ENCODE data around the gene CANX. TPM values are rescaled to one million over a fixed set of nuclear protein-coding genes. Genes with fewer than 3 reads are reported as not detected.

CANX gene
- total and polyA plus RNA-seq, 2 donors (not counting 3 experiments of a cell fraction or from before 2014, with no cell fraction given) = 193 to 986 TPM

DNA sequence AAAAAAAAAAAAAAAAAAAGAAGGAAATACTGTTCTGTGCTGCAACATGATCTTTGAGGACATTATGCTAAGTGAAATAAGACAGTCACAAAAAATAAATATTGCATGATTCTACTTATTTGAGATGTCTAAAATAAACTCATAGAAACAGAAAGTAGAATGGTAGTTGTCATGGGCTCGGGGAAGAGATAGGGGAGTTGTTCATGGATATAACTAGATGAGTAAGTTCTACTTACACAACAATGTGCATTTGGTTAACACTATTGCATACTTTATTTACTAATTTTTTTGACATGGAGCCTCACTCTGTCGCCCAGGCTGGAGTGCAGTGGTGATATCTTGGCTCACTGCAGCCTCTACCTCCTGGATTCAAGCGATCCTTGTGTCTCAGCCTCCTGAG, 49.0 kb downstream of the CANX start:
- ChIA-PET CTCF (no interaction called here), POLR2A (no interaction called here)
- H3K9me3 ChIP-seq (replicated peaks; ENCODE audit: control insufficient read depth, insufficient read depth, low read length) = no peaks in the 10 kb centered on the region
- no peaks in the 10 kb centered on the region for H3K4me1 ChIP-seq (ENCODE audit: control insufficient read depth, extremely low read depth, insufficient read depth, low read length)
- H3K4me2 ChIP-seq (ENCODE audit: insufficient read depth, low read length) = no peak overlapping the region
- H3K4me3 ChIP-seq (replicated peaks in 1 of 3; ENCODE audit: insufficient read depth in 1 of 3, low read depth in 1 of 3, low read length in 3 of 3) = no peak overlapping the region
- no peak for FAIRE-seq
- no peak overlapping the region for H3K27ac ChIP-seq (ENCODE audit: insufficient read depth, low read depth, low read length)
- no peak for DNase-seq (ENCODE audit: low read depth, low spot score)
- TF ChIP-seq JUN (IDR thresholded peaks at IDR 0.05; ENCODE audit: borderline replicate concordance, insufficient read depth, insufficient read length, low read depth) = no peak
- TF ChIP-seq, protein P1, sequence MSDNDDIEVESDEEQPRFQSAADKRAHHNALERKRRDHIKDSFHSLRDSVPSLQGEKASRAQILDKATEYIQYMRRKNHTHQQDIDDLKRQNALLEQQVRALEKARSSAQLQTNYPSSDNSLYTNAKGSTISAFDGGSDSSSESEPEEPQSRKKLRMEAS (IDR thresholded peaks at IDR 0.05; ENCODE audit: insufficient read depth, insufficient read length) = no peak
- TF ChIP-seq, protein P2, sequence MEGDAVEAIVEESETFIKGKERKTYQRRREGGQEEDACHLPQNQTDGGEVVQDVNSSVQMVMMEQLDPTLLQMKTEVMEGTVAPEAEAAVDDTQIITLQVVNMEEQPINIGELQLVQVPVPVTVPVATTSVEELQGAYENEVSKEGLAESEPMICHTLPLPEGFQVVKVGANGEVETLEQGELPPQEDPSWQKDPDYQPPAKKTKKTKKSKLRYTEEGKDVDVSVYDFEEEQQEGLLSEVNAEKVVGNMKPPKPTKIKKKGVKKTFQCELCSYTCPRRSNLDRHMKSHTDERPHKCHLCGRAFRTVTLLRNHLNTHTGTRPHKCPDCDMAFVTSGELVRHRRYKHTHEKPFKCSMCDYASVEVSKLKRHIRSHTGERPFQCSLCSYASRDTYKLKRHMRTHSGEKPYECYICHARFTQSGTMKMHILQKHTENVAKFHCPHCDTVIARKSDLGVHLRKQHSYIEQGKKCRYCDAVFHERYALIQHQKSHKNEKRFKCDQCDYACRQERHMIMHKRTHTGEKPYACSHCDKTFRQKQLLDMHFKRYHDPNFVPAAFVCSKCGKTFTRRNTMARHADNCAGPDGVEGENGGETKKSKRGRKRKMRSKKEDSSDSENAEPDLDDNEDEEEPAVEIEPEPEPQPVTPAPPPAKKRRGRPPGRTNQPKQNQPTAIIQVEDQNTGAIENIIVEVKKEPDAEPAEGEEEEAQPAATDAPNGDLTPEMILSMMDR (IDR thresholded peaks at IDR 0.05; ENCODE audit: extremely low read depth in 1 of 2, insufficient read depth in 1 of 2, low read depth in 1 of 2, low read length in 2 of 2) = no peak
- no peak for TF ChIP-seq FOS (IDR thresholded peaks at IDR 0.05; ENCODE audit: borderline replicate concordance, insufficient read depth, low read length)
- no peak for TF ChIP-seq MYC (IDR thresholded peaks at IDR 0.05; ENCODE audit: low read depth, low read length)
- TF ChIP-seq GATA2 (IDR thresholded peaks at IDR 0.05; ENCODE audit: insufficient read depth, insufficient read length, low read depth, low read length) = no peak
- no peak for TF ChIP-seq EZH2 (IDR thresholded peaks at IDR 0.05; ENCODE audit: borderline replicate concordance, low read depth, low read length, severe bottlenecking)
- no peak for TF ChIP-seq POLR2AphosphoS5 (IDR thresholded peaks at IDR 0.05; ENCODE audit: insufficient read depth, low read depth, low read length)
- no peak for TF ChIP-seq POLR2A (IDR thresholded peaks at IDR 0.05; ENCODE audit: low read depth, low read length)
- H3K9me1 ChIP-seq (replicated peaks; ENCODE audit: control insufficient read depth, extremely low read depth, insufficient read depth, low read length) = no peaks in the 10 kb centered on the region
- intact Hi-C loops (cut with micrococcal nuclease) = no loop called here
- peaks cover 60% of the 10 kb centered on the region for H3K79me2 ChIP-seq (ENCODE audit: control insufficient read depth, insufficient read depth, low read length)
- no peaks in the 10 kb centered on the region for H3K27me3 ChIP-seq (ENCODE audit: control insufficient read depth in 2 of 2, insufficient read depth in 2 of 2, low read length in 2 of 2)
- H2AFZ ChIP-seq (ENCODE audit: low read depth, low read length) = no peak overlapping the region
- peaks cover 0 to 4% of the 10 kb centered on the region in 2 experiments for H3K36me3 ChIP-seq (ENCODE audit: control insufficient read depth in 2 of 2, extremely low read depth in 1 of 2, insufficient read depth in 2 of 2, low read length in 2 of 2)
- H4K20me1 ChIP-seq (replicated peaks; ENCODE audit: control insufficient read depth, extremely low read depth, insufficient read depth, low read length) = no peaks in the 10 kb centered on the region
- no TSS peak for BruUV-seq (replicated peaks)
- no peak overlapping the region for H3K9ac ChIP-seq (replicated peaks; ENCODE audit: extremely low read depth, insufficient read depth, low read length)
- dilution Hi-C loops (cut with MboI; ENCODE audit: extremely low pct_ligation_motif_present, low sequenced_read_pairs) = no loop called here

Data from endothelial cell of umbilical vein (primary cell).